Measurements from ENCODE around the gene DDX1. TPM values are rescaled to one million over a fixed set of nuclear protein-coding genes. Genes with fewer than 3 reads are reported as not detected.
"Not testable (repeated sequence)": the region's sequence is repeated elsewhere in the genome, so short reads cannot be mapped to it uniquely, and the experiment has no call there.

Gene DDX1
- total RNA-seq, 1 experiment from 2014 or later, result 70.7 TPM

DNA sequence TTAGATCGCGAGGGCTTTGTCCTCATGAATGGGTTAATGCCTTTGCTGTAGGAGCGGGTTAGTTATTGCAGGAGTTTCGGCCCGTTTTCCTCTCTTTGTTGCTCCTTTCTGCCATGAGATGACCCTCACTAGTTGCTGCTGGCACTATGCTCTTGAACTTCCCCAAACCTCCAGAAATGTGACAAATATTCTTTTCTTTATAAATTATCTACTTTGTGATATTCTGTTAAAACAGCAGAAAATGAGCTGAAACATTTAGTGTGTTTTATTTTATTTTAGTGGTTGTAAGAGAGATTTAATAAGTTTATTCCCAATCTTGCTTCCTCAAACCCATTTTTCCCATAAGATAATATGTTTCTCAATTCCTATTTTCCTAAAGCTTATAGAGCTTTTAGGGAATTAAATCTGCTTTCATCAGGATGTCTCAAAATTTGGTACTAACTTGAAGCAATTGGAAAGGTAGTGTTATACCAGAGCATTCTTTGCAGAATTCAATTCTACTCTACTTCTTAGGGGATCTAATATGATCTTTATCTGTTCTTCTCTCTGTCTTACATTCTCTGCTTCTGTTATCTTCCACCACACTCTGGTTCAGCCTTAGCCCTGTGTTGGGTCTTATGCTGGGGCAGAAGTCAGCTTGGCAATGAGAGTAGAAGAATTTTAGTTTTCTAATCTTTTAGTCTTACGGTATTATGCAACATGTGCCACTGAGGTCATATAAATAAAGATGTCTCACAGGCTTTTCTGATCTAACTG, 23.1 kb downstream of the DDX1 start:
- Histone ChIP-seq H3K4me3 (ENCODE audit: insufficient read depth, low read depth, low read length) (no peak overlapping the region), H3K36me3 (replicated peaks; ENCODE audit: control insufficient read depth, insufficient read depth, low read length) (peaks cover 13% of the 10 kb centered on the region), H3K27me3 (ENCODE audit: control insufficient read depth, insufficient read depth, low read length) (no peaks in the 10 kb centered on the region)
- DNase-seq, result no peak

DNA sequence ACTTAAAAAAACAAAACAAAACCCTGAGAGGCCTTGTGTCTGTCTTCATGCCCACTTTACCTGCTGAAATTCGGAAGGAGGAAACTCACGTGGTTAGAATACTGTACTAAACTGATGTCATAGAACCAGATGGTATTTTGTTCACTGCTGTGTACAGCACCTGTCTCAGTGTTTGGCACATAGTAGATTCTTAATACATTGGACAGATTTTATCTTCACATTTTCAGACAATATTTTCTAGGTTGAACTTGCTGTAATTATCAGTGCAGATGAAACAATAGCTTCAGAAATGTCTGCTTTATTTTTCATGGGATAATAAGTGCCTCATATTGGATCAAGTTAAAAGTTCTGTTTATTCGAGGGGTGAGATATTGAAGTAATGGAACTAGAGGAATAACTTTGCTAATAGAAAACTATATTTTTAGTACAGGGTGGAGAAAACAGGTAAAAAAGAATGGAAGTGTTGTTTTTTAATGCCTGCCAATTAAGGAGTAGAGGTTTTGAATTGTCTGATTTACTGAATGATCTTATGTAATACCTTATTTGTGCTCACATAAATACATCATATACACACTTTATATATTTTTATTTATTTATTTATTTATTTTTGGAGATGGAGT, 23.7 kb downstream of the DDX1 start:
- H3K36me3 ChIP-seq (replicated peaks; ENCODE audit: control insufficient read depth, insufficient read depth, low read length), result peaks cover 13% of the 10 kb centered on the region
- no peak overlapping the region for H3K4me3 ChIP-seq (ENCODE audit: insufficient read depth, low read depth, low read length)
- DNase-seq, result no peak
- H3K27me3 ChIP-seq (ENCODE audit: control insufficient read depth, insufficient read depth, low read length), result no peaks in the 10 kb centered on the region

DNA sequence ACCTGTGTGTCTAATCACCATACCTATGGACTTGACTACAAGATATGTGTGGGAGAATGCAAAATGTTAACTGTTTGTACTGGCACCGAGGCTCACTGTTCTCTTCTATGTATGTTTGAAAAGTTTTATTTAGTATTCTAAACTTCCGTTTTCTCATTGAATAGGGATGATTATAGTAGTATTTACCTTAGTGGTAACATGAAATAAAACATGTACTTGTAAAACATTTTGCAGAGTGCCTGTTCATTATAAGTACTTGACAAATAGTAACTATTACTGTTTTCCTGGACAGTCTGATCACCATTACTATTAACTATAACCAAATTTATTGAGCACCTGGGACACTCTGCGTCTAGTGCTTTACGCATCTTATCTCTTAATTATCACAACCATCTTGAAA, 24.8 kb downstream of the DDX1 start:
- Histone ChIP-seq H3K4me3 (ENCODE audit: insufficient read depth, low read depth, low read length) (no peak overlapping the region), H3K27me3 (ENCODE audit: control insufficient read depth, insufficient read depth, low read length) (no peaks in the 10 kb centered on the region), H3K36me3 (replicated peaks; ENCODE audit: control insufficient read depth, insufficient read depth, low read length) (peaks cover 13% of the 10 kb centered on the region)
- no peak for DNase-seq

DNA sequence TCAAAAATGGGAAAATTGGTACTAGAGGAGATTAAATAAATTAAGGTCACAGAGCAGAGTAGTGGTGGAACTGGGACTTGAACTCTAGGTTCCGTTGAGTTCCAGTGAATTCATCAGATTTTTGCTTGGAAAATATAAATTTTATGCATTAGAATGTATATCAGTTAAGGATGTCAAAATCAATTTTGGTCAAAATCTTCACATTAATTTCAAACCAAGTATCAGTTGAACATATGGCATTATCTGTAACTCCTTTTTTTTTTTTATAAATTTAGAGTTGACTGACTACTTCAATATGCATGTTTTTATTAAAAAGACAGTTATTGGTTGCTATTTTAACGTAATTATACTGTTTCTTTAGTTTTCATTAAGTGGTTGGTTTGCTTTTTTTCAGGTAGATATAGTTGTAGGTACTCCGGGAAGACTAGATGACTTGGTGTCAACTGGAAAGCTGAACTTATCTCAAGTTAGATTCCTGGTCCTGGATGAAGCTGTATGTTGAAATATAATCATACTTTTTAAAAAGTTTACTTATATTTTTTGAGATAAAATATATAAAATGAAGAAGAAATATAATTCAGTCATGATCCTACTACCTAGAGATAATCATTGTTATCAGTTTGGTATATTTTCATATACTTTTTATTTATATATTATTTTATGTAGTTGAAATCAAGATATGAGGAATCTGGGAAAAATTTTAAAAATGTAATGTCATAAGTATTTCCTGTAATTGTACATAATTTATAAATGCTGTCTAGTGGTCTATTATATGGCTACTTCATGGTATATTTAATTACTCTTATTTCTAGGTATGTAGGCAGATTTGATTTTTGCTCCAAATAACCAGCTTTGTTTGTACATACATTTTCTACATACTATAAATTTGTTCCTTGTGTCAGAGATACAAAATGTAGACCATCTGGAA, 25.4 kb downstream of the DDX1 start:
- DNase-seq, result no peak
- Histone ChIP-seq H3K36me3 (replicated peaks; ENCODE audit: control insufficient read depth, insufficient read depth, low read length) (peaks cover 13% of the 10 kb centered on the region), H3K27me3 (ENCODE audit: control insufficient read depth, insufficient read depth, low read length) (no peaks in the 10 kb centered on the region), H3K4me3 (ENCODE audit: insufficient read depth, low read depth, low read length) (no peak overlapping the region)

DNA sequence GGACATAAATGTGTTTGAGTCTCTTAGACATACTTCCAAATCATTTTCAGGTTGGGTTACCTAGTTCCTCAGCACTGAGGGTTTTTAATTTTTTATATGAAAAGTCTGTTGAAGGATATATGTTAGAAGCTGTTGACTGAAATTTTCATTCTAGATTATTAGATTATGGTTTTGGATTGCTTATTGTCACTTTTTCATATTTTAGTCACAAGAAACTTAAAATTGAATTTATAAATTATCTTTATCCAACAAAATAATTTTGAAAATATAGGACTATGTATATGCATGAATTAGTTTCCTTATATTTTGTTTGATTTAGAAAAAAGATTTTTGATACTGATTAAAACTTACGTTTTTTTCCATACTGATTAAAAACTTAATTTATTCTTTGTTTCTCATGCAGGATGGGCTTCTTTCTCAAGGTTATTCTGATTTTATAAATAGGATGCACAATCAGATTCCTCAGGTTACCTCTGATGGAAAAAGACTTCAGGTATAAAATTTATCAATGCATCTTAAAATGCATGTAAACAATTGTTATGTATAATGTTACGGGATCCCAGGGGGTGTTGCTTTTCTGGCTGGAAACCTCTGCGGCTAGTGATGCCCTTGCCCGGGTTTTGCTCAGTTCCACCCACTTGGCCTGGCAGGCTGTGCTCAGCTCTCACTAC, 26.2 kb downstream of the DDX1 start:
- Histone ChIP-seq H3K36me3 (replicated peaks; ENCODE audit: control insufficient read depth, insufficient read depth, low read length) (peaks cover 13% of the 10 kb centered on the region), H3K27me3 (ENCODE audit: control insufficient read depth, insufficient read depth, low read length) (no peaks in the 10 kb centered on the region), H3K4me3 (ENCODE audit: insufficient read depth, low read depth, low read length) (no peak overlapping the region)
- DNase-seq, result no peak

DNA sequence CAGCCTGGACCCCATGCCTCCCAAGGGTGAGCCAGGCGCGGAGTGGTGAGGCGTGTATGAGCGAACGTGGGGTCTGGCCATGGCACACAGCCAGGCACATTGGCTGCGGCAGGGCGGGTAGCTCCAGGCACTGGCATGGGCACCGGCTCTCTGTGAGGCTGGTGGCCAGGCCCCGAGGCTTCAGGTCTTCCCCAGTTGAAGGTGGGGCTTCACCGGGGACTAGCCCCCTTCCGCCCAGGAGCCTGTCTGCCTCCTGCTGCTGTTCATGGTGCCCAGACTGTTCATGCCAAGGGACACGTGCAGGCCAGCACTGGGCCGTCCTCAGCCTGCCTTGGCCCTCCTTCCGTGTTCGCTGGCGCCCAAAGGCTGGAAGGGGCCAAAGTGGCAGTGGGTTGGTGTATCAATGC, 26.8 kb downstream of the DDX1 start:
- no peak overlapping the region for H3K4me3 ChIP-seq (ENCODE audit: insufficient read depth, low read depth, low read length)
- H3K27me3 ChIP-seq (ENCODE audit: control insufficient read depth, insufficient read depth, low read length), result no peaks in the 10 kb centered on the region
- peaks cover 9% of the 10 kb centered on the region for H3K36me3 ChIP-seq (replicated peaks; ENCODE audit: control insufficient read depth, insufficient read depth, low read length)
- no peak for DNase-seq

DNA sequence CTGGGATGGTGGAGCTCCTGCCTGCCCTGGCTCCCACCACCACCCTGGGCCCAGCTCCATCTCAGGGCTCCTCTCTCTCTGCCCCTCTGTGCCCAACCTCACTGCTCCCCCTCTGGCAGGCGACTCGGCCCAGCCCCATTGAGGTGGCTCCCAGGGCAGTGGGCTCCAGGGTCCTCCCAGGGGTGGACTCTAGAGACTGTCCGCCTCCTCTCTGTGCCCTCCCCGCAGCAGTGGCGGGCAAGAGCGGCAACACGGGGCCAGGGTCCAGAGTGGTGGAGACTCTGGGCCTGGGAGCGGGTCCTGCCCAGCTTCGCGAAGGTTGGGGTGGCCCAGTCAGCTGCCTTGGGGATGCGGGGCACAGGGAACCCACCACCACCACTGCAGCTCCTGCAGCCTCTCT, 27.4 kb downstream of the DDX1 start:
- peaks cover 6% of the 10 kb centered on the region for H3K36me3 ChIP-seq (replicated peaks; ENCODE audit: control insufficient read depth, insufficient read depth, low read length)
- H3K4me3 ChIP-seq (ENCODE audit: insufficient read depth, low read depth, low read length), result no peak overlapping the region
- DNase-seq, result no peak
- H3K27me3 ChIP-seq (ENCODE audit: control insufficient read depth, insufficient read depth, low read length), result no peaks in the 10 kb centered on the region

DNA sequence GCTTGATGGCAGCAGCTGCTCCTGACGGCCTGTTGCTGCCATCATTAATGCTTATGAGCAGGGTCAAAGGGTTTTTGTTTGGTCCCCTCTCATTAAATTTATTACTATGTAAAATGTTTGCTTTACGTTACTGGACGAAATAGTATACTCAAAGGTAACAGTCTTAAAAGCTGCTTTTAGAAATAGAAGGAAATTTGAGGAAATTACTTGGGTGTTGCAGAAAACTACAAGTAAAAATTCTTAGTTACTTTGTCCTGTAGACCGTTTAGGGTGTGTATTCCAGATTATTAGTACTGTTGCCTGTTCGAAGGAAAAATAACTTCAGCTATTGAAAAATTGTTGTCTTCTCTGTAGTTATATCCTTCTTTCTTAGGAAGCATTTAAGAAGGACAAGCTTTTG, 27.8 kb downstream of the DDX1 start:
- Histone ChIP-seq H3K4me3 (ENCODE audit: insufficient read depth, low read depth, low read length) (no peak overlapping the region), H3K36me3 (replicated peaks; ENCODE audit: control insufficient read depth, insufficient read depth, low read length) (peaks cover 6% of the 10 kb centered on the region), H3K27me3 (ENCODE audit: control insufficient read depth, insufficient read depth, low read length) (no peaks in the 10 kb centered on the region)
- no peak for DNase-seq

DNA sequence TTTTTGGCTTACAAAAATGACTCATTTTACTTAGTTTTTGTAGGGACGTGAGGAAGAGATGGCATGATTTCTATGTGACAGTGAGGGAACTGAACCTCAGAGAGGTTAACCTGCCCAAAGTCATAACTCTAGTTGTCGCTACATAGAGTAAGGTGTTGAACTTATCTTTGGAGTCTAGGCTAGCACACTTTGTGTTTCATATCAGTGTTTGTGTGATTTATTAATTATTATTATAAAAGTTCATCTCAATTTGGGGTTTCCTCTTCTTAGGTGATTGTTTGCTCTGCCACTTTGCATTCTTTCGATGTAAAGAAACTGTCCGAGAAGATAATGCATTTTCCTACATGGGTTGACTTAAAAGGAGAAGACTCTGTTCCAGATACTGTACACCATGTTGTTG, 28.3 kb downstream of the DDX1 start:
- Histone ChIP-seq H3K4me3 (ENCODE audit: insufficient read depth, low read depth, low read length) (no peak overlapping the region), H3K27me3 (ENCODE audit: control insufficient read depth, insufficient read depth, low read length) (no peaks in the 10 kb centered on the region), H3K36me3 (replicated peaks; ENCODE audit: control insufficient read depth, insufficient read depth, low read length) (peaks cover 5% of the 10 kb centered on the region)
- DNase-seq, result no peak

DNA sequence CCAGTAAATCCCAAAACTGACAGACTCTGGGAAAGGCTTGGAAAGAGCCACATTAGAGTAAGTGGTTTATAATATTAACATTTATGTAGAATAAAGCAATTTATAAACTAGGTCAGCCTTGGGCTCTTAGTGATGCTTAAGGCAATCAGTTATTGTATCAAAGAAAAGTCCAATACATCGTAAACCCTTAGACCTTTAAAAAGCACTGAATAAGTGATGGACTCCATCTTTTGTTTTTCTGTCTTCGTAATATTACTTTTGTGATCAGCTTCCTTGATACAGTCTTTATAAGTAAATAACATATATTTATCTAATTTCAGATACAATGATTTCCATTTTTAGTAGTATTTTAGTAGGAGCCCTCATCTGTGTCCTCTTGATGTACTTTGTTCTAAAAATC, 28.7 kb downstream of the DDX1 start:
- no peak for DNase-seq
- no peak overlapping the region for H3K4me3 ChIP-seq (ENCODE audit: insufficient read depth, low read depth, low read length)
- H3K27me3 ChIP-seq (ENCODE audit: control insufficient read depth, insufficient read depth, low read length), result no peaks in the 10 kb centered on the region
- peaks cover 5% of the 10 kb centered on the region for H3K36me3 ChIP-seq (replicated peaks; ENCODE audit: control insufficient read depth, insufficient read depth, low read length)

DNA sequence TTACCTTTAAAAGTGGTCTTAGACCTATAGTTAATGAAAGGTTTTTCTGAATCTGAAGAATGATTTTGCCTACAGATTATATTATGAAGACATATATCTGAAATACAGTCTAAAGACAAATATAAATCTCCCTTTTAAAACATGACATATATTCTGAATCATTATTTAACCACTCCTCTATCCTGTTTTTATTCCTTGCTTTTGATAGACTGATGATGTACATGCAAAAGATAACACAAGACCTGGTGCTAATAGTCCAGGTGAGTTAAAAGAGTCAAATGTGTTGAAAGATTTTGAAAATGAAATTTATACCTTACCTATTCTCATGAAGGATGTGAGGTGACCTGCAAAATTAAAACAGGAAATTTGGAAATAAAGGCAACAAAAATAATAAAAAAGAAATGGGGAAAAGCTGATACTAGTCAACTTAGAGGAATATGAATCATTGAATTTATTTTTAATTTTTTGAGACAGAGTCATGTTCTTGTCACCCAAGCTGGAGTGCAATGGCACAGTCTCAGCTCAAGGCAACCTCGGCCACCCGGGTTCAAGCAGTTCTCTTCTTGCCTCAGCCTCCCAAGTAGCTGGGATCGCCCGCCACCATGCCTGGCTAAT, 29.3 kb downstream of the DDX1 start:
- Histone ChIP-seq H3K4me3 (ENCODE audit: insufficient read depth, low read depth, low read length) (no peak overlapping the region), H3K27me3 (ENCODE audit: control insufficient read depth, insufficient read depth, low read length) (no peaks in the 10 kb centered on the region), H3K36me3 (replicated peaks; ENCODE audit: control insufficient read depth, insufficient read depth, low read length) (peaks cover 5% of the 10 kb centered on the region)
- DNase-seq, result no peak

DNA sequence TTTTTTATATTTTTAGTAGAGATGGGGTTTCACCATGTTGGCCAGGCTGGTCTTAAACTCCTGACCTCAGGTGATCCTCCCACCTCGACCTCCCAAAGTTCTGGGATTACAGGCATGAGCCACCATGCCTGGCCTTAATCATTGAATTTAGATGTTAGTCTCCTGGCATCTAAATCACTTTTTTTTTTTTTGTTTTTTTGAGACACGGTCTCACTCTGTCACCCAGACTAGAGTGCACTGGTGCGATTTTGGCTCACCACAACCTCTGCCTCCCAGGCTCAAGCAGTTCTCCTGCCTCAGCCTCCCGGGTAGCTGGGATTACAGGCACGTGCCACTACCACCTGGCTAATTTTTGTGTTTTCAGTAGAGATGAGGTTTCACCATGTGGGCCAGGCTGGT, 29.8 kb downstream of the DDX1 start:
- not testable (repeated sequence) for H3K27me3 ChIP-seq (ENCODE audit: control insufficient read depth, insufficient read depth, low read length); DNase-seq; H3K4me3 ChIP-seq (ENCODE audit: insufficient read depth, low read depth, low read length); H3K36me3 ChIP-seq (replicated peaks; ENCODE audit: control insufficient read depth, insufficient read depth, low read length)

DNA sequence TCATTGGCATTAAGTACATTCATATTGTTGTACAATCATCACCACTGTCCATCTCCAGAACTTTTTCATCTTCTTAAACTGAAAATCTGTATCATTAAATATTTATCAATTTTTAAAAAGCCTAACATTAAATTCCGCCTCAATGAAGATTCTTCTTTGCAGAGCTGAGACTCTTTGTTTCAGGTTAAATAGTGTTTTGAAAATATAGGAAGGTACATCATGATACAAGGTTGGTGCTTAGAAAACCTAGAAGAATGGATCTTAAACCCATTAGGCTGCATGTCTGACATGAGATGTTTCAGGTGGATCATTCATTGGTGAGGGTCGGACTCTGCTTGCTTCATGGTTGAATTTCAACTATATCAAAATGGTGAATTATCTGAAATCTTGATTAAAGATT, 30.5 kb downstream of the DDX1 start:
- Histone ChIP-seq H3K4me3 (ENCODE audit: insufficient read depth, low read depth, low read length) (no peak overlapping the region), H3K36me3 (replicated peaks; ENCODE audit: control insufficient read depth, insufficient read depth, low read length) (peaks cover 7% of the 10 kb centered on the region), H3K27me3 (ENCODE audit: control insufficient read depth, insufficient read depth, low read length) (no peaks in the 10 kb centered on the region)
- no peak for DNase-seq

Data from H7 (cell line).